OCI-LY3 (cell line): ENCODE measurements around the gene COQ8A.

Experiments
- H2AFZ ChIP-seq: fragments of 200-600, 300-600 bp; shearing (Covaris generic); 2 replicates; pipeline ENCODE4 v1.6.0; 2014; ENCODE audit warnings: antibody characterized with exemption, low read depth, low read length
- H3K27ac ChIP-seq: fragments of 200-600, 300-600 bp; sonication (generic); 2 replicates; pipeline ENCODE4 v1.5.1; 2014; ENCODE audit warnings: mild to moderate bottlenecking, low read length, moderate library complexity, mixed read lengths
- H3K27me3 ChIP-seq: fragments of 200-600, 300-600 bp; sonication (generic); 2 replicates; pipeline ENCODE4 v1.6.1; 2014; ENCODE audit warnings: low read depth, low read length, mixed read lengths
- H3K36me3 ChIP-seq: fragments of 200-600, 300-600 bp; sonication (generic); replicated peaks from 2 replicates; pipeline ENCODE3; 2014; ENCODE audit warnings: low read depth, low read length, mixed read lengths
- H3K4me1 ChIP-seq: fragments of 300-600, 200-600 bp; sonication (generic); 2 replicates; pipeline ENCODE4 v1.6.1; 2014; ENCODE audit warnings: low read length, mixed read lengths
- H3K4me2 ChIP-seq: fragments of 200-600, 300-600 bp; sonication (generic); 2 replicates; pipeline ENCODE4 v1.6.1; 2014; ENCODE audit warnings: low read length, mixed read lengths
- H3K4me3 ChIP-seq: fragments of 300-600, 200-600 bp; sonication (generic); 2 replicates; pipeline ENCODE4 v1.5.1; 2014; ENCODE audit warnings: antibody characterized with exemption, mild to moderate bottlenecking, low read length, moderate library complexity
- H3K79me2 ChIP-seq: fragments of 300-600, 200-600 bp; shearing (Covaris generic); 2 replicates; pipeline ENCODE4 v1.6.1; 2014; ENCODE audit warnings: mild to moderate bottlenecking, low read length, mixed read lengths
- H3K9ac ChIP-seq: fragments of 300-600, 200-600 bp; shearing (Covaris generic); 2 replicates; pipeline ENCODE4 v1.6.0; 2014; ENCODE audit warnings: mild to moderate bottlenecking, low read length, moderate library complexity
- H3K9me3 ChIP-seq: fragments of 200-600, 300-600 bp; shearing (Covaris generic); 2 replicates; pipeline ENCODE4 v1.6.1; 2014; ENCODE audit warnings: low read length, mixed read lengths; ENCODE audit not compliant: insufficient read depth
- H4K20me1 ChIP-seq: fragments of 200-600, 300-600 bp; sonication (generic); 2 replicates; pipeline ENCODE4 v1.6.1; 2016; ENCODE audit warnings: low read length, mixed read lengths; ENCODE audit not compliant: insufficient read depth
- EZH2phosphoT487 ChIP-seq: fragments of 200-600 bp; shearing (Covaris generic); IDR thresholded peaks from 2 replicates; pipeline ENCODE4 v1.6.1; 2018; ENCODE audit warnings: antibody characterized with exemption, mixed run types, low read depth
- TF ChIP-seq, protein P1 (sequence below): fragments of 200-600, 300-600 bp; sonication (generic); IDR thresholded peaks from 2 replicates; pipeline ENCODE4 v1.5.1; 2014; ENCODE audit warnings: antibody characterized with exemption, low read length, low read depth

The COQ8A gene

DNA sequence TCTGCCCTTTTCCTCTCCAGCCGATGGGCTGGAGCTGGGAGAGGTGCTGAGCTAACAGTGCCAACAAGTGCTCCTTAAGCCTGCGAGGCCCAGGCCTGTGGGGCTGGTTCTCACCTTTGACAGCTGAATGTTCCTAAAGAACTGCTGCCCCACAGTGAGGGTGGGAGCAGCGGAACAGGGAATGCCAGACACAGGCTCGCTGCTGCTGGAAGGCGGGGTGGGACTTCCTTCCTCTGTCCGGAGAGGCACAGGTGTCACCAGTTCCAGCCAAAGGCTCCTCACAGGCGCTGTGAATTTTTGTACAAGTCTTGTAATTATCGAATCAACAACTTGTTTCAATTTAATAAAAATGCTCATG, 47.1 kb downstream of the COQ8A start:
- H3K36me3 ChIP-seq: no peaks in the 10 kb centered on the region
- H3K79me2 ChIP-seq: no peaks in the 10 kb centered on the region

DNA sequence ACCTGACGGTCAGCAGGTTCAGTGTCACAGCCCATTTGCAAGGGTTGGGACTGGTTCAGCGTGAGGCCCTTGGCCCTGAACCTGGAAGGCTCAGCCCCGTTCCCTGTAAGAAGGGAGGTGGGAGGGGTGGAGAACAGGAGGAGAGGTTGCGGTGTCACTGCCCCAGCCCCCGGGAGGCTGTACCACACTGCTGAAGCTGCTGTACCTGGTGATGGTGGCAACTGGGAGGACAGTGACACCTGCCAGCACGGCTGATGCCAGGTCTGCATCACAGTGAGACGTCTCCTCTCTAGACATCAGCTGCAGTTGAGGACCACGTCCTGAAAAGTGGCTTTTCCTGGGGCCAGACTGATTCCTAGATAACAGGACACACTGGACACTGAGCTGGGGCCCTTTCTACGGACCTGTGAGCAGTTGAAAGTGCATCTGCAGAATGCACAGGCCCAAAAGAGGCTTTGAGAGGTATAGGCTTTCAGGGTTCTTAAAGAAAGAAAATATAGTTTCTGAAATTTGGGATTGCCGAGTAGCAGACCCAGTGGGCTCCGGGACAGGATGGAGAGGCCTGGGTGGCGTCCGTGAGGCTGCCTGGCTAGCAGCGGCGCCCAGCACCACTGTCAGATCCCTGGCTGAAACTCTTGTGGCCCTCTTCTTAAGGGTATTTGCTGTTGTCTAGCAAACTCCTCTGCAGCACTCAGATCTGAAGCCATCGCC, 47.7 kb downstream of the COQ8A start:
- Histone ChIP-seq H3K4me2 (no peak overlapping the region), H4K20me1 (no peaks in the 10 kb centered on the region), H3K36me3 (no peaks in the 10 kb centered on the region), H3K4me1 (peaks cover 14% of the 10 kb centered on the region), H3K27me3 (no peaks in the 10 kb centered on the region), H3K9ac (no peak overlapping the region), H3K9me3 (no peaks in the 10 kb centered on the region), H3K27ac (no peak overlapping the region), H3K79me2 (no peaks in the 10 kb centered on the region), H3K4me3 (no peak overlapping the region), H2AFZ (no peak overlapping the region)
- TF ChIP-seq EZH2phosphoT487: no peak
- TF ChIP-seq, protein P1, sequence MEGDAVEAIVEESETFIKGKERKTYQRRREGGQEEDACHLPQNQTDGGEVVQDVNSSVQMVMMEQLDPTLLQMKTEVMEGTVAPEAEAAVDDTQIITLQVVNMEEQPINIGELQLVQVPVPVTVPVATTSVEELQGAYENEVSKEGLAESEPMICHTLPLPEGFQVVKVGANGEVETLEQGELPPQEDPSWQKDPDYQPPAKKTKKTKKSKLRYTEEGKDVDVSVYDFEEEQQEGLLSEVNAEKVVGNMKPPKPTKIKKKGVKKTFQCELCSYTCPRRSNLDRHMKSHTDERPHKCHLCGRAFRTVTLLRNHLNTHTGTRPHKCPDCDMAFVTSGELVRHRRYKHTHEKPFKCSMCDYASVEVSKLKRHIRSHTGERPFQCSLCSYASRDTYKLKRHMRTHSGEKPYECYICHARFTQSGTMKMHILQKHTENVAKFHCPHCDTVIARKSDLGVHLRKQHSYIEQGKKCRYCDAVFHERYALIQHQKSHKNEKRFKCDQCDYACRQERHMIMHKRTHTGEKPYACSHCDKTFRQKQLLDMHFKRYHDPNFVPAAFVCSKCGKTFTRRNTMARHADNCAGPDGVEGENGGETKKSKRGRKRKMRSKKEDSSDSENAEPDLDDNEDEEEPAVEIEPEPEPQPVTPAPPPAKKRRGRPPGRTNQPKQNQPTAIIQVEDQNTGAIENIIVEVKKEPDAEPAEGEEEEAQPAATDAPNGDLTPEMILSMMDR: no peak

More for the DNA sequence above, 47.1 kb downstream of the COQ8A start:
- Histone ChIP-seq H2AFZ (no peak overlapping the region), H3K4me3 (no peak overlapping the region), H3K4me2 (no peak overlapping the region), H3K9ac (no peak overlapping the region), H3K4me1 (peaks cover 14% of the 10 kb centered on the region), H4K20me1 (no peaks in the 10 kb centered on the region), H3K9me3 (no peaks in the 10 kb centered on the region), H3K27me3 (no peaks in the 10 kb centered on the region), H3K27ac (no peak overlapping the region)
- TF ChIP-seq, protein P1: no peak
- no peak for TF ChIP-seq EZH2phosphoT487

DNA sequence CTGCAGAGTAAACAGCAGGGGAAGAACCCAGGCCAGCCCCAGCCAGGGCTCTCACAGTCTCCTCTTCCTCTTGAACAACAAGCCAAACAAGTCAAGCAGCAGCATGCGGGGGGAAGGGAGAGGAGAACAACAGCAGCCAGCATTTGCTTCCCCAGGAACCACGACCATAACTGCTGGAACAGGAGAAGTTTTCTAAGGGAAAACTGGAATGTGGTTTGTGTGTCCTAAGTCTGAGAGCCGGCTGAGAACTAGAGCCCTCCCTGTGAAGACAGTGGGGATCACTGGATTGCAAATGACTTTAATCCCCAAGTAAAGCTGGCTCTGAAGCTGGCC, 48.2 kb downstream of the COQ8A start:
- TF ChIP-seq, protein P1: no peak
- TF ChIP-seq EZH2phosphoT487: no peak
- H3K27ac ChIP-seq: no peak overlapping the region

DNA sequence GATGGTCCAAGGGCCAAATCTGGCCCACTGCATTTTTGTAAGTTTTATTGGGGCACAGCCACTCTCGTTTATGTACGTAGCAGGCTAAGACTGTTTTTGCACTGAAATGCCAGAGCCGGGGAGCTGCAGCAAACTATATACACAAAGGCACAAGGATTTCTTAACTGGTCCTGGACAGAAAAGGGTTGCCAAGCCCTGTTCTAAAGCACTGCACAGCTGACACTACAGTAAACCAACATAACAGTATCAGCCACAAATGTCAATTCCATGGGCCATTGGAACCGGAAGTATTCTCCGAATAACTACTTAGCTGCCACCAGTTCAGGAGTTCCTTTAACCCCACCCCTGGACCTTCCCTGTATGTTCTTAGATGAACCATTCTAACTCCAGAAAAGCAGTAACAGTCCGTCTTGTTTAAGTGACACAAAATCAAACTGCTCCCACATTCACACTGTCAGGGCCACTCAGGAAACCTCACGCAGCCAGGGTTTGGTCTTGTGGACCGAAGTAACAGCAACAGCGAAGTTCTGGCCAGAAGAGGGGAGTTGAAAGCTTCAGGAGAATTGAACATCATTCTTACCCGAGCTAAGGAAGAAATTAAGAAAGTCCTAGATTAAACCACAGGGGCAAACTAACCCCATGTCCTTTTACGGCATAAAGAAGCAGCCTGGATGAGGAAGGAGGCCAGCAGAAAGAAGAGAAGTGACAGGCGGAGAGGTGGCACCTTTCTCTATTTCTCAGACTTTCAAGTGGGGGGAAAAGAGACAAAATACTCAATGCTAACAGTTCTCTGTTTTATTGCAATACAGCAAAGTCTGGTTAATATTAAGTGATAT, 49.2 kb downstream of the COQ8A start:
- Histone ChIP-seq H3K27me3 (no peaks in the 10 kb centered on the region), H3K4me1 (peaks cover 14% of the 10 kb centered on the region), H3K4me3 (no peak overlapping the region), H2AFZ (no peak overlapping the region), H3K4me2 (peak overlapping the region; percentile 8; the same call in 1 of the 2 replicates), H3K79me2 (no peaks in the 10 kb centered on the region), H3K27ac (no peak overlapping the region), H3K9me3 (no peaks in the 10 kb centered on the region), H4K20me1 (no peaks in the 10 kb centered on the region), H3K36me3 (no peaks in the 10 kb centered on the region), H3K9ac (no peak overlapping the region)
- TF ChIP-seq EZH2phosphoT487: no peak
- TF ChIP-seq, protein P1: no peak

More for the DNA sequence above, 48.2 kb downstream of the COQ8A start:
- Histone ChIP-seq H4K20me1 (no peaks in the 10 kb centered on the region), H2AFZ (no peak overlapping the region), H3K9me3 (no peaks in the 10 kb centered on the region), H3K4me2 (no peak overlapping the region), H3K4me3 (no peak overlapping the region), H3K9ac (no peak overlapping the region), H3K79me2 (no peaks in the 10 kb centered on the region), H3K4me1 (peaks cover 14% of the 10 kb centered on the region), H3K36me3 (no peaks in the 10 kb centered on the region), H3K27me3 (no peaks in the 10 kb centered on the region)
